ENCODE results near the gene CHTOP. TPM values are rescaled to one million over a fixed set of nuclear protein-coding genes. Genes with fewer than 3 reads are reported as not detected.

The CHTOP gene
- polyA plus RNA-seq, 1 of the 3 experiments (the other 2 are of a cell fraction), result 84.9 TPM

- Histone ChIP-seq H3K9me3 (no peaks in the 10 kb centered on the region), H3K9ac (no peak within 1 kb of the TSS), H3K4me2 (no peak within 1 kb of the TSS), H4K20me1 (ENCODE audit: insufficient read depth) (no peaks in the 10 kb centered on the region), H3K4me1 (ENCODE audit: control insufficient read depth in 1 of 2, insufficient read depth in 2 of 2, low read depth in 1 of 2, low read length in 1 of 2) (peaks cover 10 to 11% of the 10 kb centered on the region in 2 experiments; a peak in 2 of 4 replicates), H2AFZ (ENCODE audit: low read depth) (no peak within 1 kb of the TSS), H3K27ac (ENCODE audit: low read depth in 2 of 2, low read length in 1 of 2) (no peak within 1 kb of the TSS), H3K9me2 (no peaks in the 10 kb centered on the region), H3K36me3 (replicated peaks in 1 of 2; ENCODE audit: control insufficient read depth in 1 of 2, insufficient read depth in 2 of 2, low read length in 1 of 2) (no peaks in the 10 kb centered on the region), H3K79me2 (ENCODE audit: insufficient read depth) (no peaks in the 10 kb centered on the region), H3K27me3 (ENCODE audit: insufficient read depth) (no peaks in the 10 kb centered on the region), H3K4me3 (ENCODE audit: low read depth in 2 of 2, low read length in 1 of 2) (peak within 1 kb of the TSS in 1 of 2 experiments; percentile 43; a peak in 1 of 4 replicates), H3F3A (replicated peaks; ENCODE audit: insufficient read depth) (peaks cover 8% of the 10 kb centered on the region)
- WGBS (ENCODE audit: low lambda C conversion rate), result 68% methylated on average over 26 of the region's 28 CpGs
- CTCF ChIA-PET, result interaction anchor here (1.2 to 8.3 kb wide), 3 partner anchors 11 to 116 kb away, joined by 6 to 62 read pairs (median 13); partner anchors contain the start of genes S100A14 and S100A16
- POLR2A ChIA-PET, result interaction anchor here (0.8 kb wide), 1 partner anchor 130 kb away, joined by 3 read pairs; no protein-coding TSS in a partner anchor
- no peak for DNase-seq
- TF ChIP-seq JUND (IDR thresholded peaks at IDR 0.05) (no peak), CTCF (IDR thresholded peaks at IDR 0.05) (peak; percentile 40; the same call in 1 of the 2 replicates), RAD21 (IDR thresholded peaks at IDR 0.05; ENCODE audit: low read length) (no peak), RCOR1 (IDR thresholded peaks at IDR 0.05; ENCODE audit: low read length) (no peak), NRF1 (IDR thresholded peaks at IDR 0.05; ENCODE audit: low read depth, low read length) (no peak), TCF12 (IDR thresholded peaks at IDR 0.05) (no peak)
- TF ChIP-seq, protein P1, sequence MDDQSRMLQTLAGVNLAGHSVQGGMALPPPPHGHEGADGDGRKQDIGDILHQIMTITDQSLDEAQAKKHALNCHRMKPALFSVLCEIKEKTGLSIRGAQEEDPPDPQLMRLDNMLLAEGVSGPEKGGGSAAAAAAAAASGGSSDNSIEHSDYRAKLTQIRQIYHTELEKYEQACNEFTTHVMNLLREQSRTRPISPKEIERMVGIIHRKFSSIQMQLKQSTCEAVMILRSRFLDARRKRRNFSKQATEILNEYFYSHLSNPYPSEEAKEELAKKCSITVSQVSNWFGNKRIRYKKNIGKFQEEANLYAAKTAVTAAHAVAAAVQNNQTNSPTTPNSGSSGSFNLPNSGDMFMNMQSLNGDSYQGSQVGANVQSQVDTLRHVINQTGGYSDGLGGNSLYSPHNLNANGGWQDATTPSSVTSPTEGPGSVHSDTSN (IDR thresholded peaks at IDR 0.05), result no peak
Measured at GRCh38 chr1:153626904-153627714, 6.8 kb upstream of the CHTOP start, which contains the start of gene S100A13. Gene S100A13 (minus strand): TSS chr1:153627505. CDS start chr1:153626472, 1,033 bp downstream.

- H4K20me1 ChIP-seq (ENCODE audit: insufficient read depth), result no peaks in the 10 kb centered on the region
- no peaks in the 10 kb centered on the region for H3K36me3 ChIP-seq (replicated peaks in 1 of 2; ENCODE audit: control insufficient read depth in 1 of 2, insufficient read depth in 2 of 2, low read length in 1 of 2)
- TF ChIP-seq TEAD4 (IDR thresholded peaks at IDR 0.05; ENCODE audit: borderline replicate concordance, insufficient read depth), result no peak
- no peak for TF ChIP-seq TCF12 (IDR thresholded peaks at IDR 0.05)
- no peak for TF ChIP-seq USF1 (IDR thresholded peaks at IDR 0.05; ENCODE audit: borderline replicate concordance, low read depth)
- TF ChIP-seq TAF1 (IDR thresholded peaks at IDR 0.05; ENCODE audit: borderline replicate concordance, low read depth, low read length), result no peak
- no peak for TF ChIP-seq EP300 (IDR thresholded peaks at IDR 0.05; ENCODE audit: borderline replicate concordance in 1 of 2, low read depth in 1 of 2, low read length in 1 of 2)
- TF ChIP-seq, protein P2, sequence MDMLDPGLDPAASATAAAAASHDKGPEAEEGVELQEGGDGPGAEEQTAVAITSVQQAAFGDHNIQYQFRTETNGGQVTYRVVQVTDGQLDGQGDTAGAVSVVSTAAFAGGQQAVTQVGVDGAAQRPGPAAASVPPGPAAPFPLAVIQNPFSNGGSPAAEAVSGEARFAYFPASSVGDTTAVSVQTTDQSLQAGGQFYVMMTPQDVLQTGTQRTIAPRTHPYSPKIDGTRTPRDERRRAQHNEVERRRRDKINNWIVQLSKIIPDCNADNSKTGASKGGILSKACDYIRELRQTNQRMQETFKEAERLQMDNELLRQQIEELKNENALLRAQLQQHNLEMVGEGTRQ (IDR thresholded peaks at IDR 0.05; ENCODE audit: borderline replicate concordance, low read depth, low read length), result no peak
- no peak for TF ChIP-seq FOXJ3 (CRISPR knock-in tag; IDR thresholded peaks at IDR 0.05)
- TF ChIP-seq, protein P1 (IDR thresholded peaks at IDR 0.05), result no peak
- no peak for TF ChIP-seq MEF2A (IDR thresholded peaks at IDR 0.05; ENCODE audit: borderline replicate concordance, low read depth)
- ChIA-PET CTCF (interaction anchor here (0.6 to 8.3 kb wide), 3 partner anchors 12 to 117 kb away, joined by 3 to 62 read pairs (median 13); partner anchors contain the start of genes S100A14 and S100A16), POLR2A (interaction anchor here (0.8 kb wide), 1 partner anchor 131 kb away, joined by 3 read pairs; no protein-coding TSS in a partner anchor)
- H3K4me3 ChIP-seq (ENCODE audit: low read depth in 2 of 2, low read length in 1 of 2), result peak within 1 kb of the TSS in 1 of 2 experiments; percentile 43; a peak in 1 of 4 replicates
- H3K4me1 ChIP-seq (ENCODE audit: control insufficient read depth in 1 of 2, insufficient read depth in 2 of 2, low read depth in 1 of 2, low read length in 1 of 2), result peaks cover 10 to 11% of the 10 kb centered on the region in 2 experiments; a peak in 2 of 4 replicates
- no peak within 1 kb of the TSS for H2AFZ ChIP-seq (ENCODE audit: low read depth)
- WGBS (ENCODE audit: low lambda C conversion rate), result 87% methylated on average over 5 of the region's 10 CpGs
- H3K9ac ChIP-seq, result no peak within 1 kb of the TSS
- no peaks in the 10 kb centered on the region for H3K79me2 ChIP-seq (ENCODE audit: insufficient read depth)
- peaks cover 12% of the 10 kb centered on the region for H3F3A ChIP-seq (replicated peaks; ENCODE audit: insufficient read depth)
- no peaks in the 10 kb centered on the region for H3K9me3 ChIP-seq
- H3K27ac ChIP-seq (ENCODE audit: low read depth in 2 of 2, low read length in 1 of 2), result no peak within 1 kb of the TSS
- no peaks in the 10 kb centered on the region for H3K9me2 ChIP-seq
- no peaks in the 10 kb centered on the region for H3K27me3 ChIP-seq (ENCODE audit: insufficient read depth)
- no peak within 1 kb of the TSS for H3K4me2 ChIP-seq
- DNase-seq, result no peak
Measured at GRCh38 chr1:153627715-153628626, 5.9 kb upstream of the CHTOP start, which contains the start of gene S100A1. Gene S100A1 (plus strand): TSS chr1:153628434. CDS start chr1:153630522, 2,088 bp downstream.
